ENCODE results near the gene DISC1. TPM values are rescaled to one million over a fixed set of nuclear protein-coding genes. Genes with fewer than 3 reads are reported as not detected.
A peak's percentile ranks its signal among the peaks of the same experiment; 100 is the strongest.

The DISC1 gene
- total RNA-seq, 2 experiments from 2014 or later, result 19.8 to 20.0 TPM

DNA sequence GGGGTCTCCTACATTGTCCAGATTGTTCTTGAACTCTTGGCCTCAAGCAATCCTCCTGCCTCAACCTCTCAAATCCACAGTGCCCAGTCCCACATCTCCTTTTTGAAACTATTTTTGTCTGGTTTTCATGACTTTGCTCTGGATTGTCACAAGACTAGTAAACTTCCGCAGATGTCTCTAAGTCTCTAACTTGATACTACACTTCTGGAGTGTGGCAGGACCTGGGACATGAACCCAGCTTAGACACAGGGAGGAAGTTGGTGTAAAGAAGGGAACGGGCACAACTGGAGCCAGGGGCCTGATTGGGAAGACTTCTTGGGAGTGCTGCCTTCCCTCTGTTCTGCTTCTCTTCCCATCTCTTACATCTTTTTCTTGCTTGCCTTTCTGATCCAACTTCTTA, 16.2 kb upstream of the DISC1 start:
- H3K36me3 Mint-ChIP-seq (ENCODE audit: low read depth), result no peaks in the 10 kb centered on the region
- H3K4me3 Mint-ChIP-seq, result no peak overlapping the region
- H3K9me3 Mint-ChIP-seq, result peaks cover 10% of the 10 kb centered on the region
- peaks cover 43% of the 10 kb centered on the region for H3K4me1 ChIP-seq (ENCODE audit: insufficient read depth, low read length)
- intact Hi-C loops (cut with DNase I, micrococcal nuclease), result no loop called here
- H3K27me3 ChIP-seq (ENCODE audit: control insufficient read depth in 1 of 2, insufficient read depth in 2 of 2, low read length in 2 of 2), result no peaks in the 10 kb centered on the region
- H3K4me3 ChIP-seq (ENCODE audit: low read length), result no peak overlapping the region
- no peaks in the 10 kb centered on the region for H3K9me3 ChIP-seq (ENCODE audit: control insufficient read depth in 1 of 2, insufficient read depth in 1 of 2, low read length in 2 of 2)
- no peak for TF ChIP-seq CTCF (IDR thresholded peaks at IDR 0.05)
- H3K27ac ChIP-seq (ENCODE audit: low read depth in 1 of 2, low read length in 2 of 2), result no peak overlapping the region
- H3K27ac Mint-ChIP-seq, result no peak overlapping the region
- no peak for ATAC-seq (ENCODE audit: poor library complexity)
- ChIA-PET POLR2A (no interaction called here), CTCF (no interaction called here)
- H3K27me3 Mint-ChIP-seq, result no peaks in the 10 kb centered on the region
- peaks cover 53% of the 10 kb centered on the region for H3K4me1 Mint-ChIP-seq (ENCODE audit: low read depth)
- no peaks in the 10 kb centered on the region for H3K36me3 ChIP-seq (ENCODE audit: insufficient read depth, low read length)
- no peak for DNase-seq

GRCh38 chr1:231611111-231611510, 15.5 kb upstream of the DISC1 start:
- peak overlapping the region; percentile 81 for H3K27ac Mint-ChIP-seq
- H3K4me3 Mint-ChIP-seq, result no peak overlapping the region
- no peaks in the 10 kb centered on the region for H3K9me3 ChIP-seq (ENCODE audit: control insufficient read depth in 1 of 2, insufficient read depth in 1 of 2, low read length in 2 of 2)
- no peaks in the 10 kb centered on the region for H3K36me3 Mint-ChIP-seq (ENCODE audit: low read depth)
- CTCF ChIA-PET, result no interaction called here
- intact Hi-C loops (cut with DNase I, micrococcal nuclease), result no loop called here
- no peak overlapping the region for H3K4me3 ChIP-seq (ENCODE audit: low read length)
- H3K27me3 ChIP-seq (ENCODE audit: control insufficient read depth in 1 of 2, insufficient read depth in 2 of 2, low read length in 2 of 2), result no peaks in the 10 kb centered on the region
- H3K27me3 Mint-ChIP-seq, result no peaks in the 10 kb centered on the region
- DNase-seq (no peak), ATAC-seq (ENCODE audit: poor library complexity) (no peak)
- no peaks in the 10 kb centered on the region for H3K36me3 ChIP-seq (ENCODE audit: insufficient read depth, low read length)
- peaks cover 43% of the 10 kb centered on the region for H3K4me1 ChIP-seq (ENCODE audit: insufficient read depth, low read length)
- H3K4me1 Mint-ChIP-seq (ENCODE audit: low read depth), result peaks cover 58% of the 10 kb centered on the region
- no peak overlapping the region for H3K27ac ChIP-seq (ENCODE audit: low read depth in 1 of 2, low read length in 2 of 2)
- peaks cover 10% of the 10 kb centered on the region for H3K9me3 Mint-ChIP-seq
- POLR2A ChIA-PET, result interaction anchor here (1.1 kb wide), 2 partner anchors 8 to 273 kb away, joined by 4 read pairs; partner anchors contain the start of genes EXOC8 and SPRTN
- no peak for TF ChIP-seq CTCF (IDR thresholded peaks at IDR 0.05)

- H3K4me1 Mint-ChIP-seq (ENCODE audit: low read depth), result peaks cover 61% of the 10 kb centered on the region
- no peak overlapping the region for H3K4me3 ChIP-seq (ENCODE audit: low read length)
- ChIA-PET POLR2A (interaction anchor here (1.1 to 2.1 kb wide), 4 partner anchors 8 to 274 kb away, joined by 3 to 21 read pairs (median 4); partner anchors contain the start of genes DISC1, EXOC8 and SPRTN), CTCF (no interaction called here)
- peaks cover 43% of the 10 kb centered on the region for H3K4me1 ChIP-seq (ENCODE audit: insufficient read depth, low read length)
- H3K9me3 Mint-ChIP-seq, result peaks cover 10% of the 10 kb centered on the region
- peak overlapping the region; percentile 72 for H3K4me3 Mint-ChIP-seq
- H3K27me3 Mint-ChIP-seq, result no peaks in the 10 kb centered on the region
- no peaks in the 10 kb centered on the region for H3K27me3 ChIP-seq (ENCODE audit: control insufficient read depth in 1 of 2, insufficient read depth in 2 of 2, low read length in 2 of 2)
- peak overlapping the region; percentile 81 for H3K27ac Mint-ChIP-seq
- H3K9me3 ChIP-seq (ENCODE audit: control insufficient read depth in 1 of 2, insufficient read depth in 1 of 2, low read length in 2 of 2), result no peaks in the 10 kb centered on the region
- DNase-seq (peak in 1 of 14 experiments; percentile 17), ATAC-seq (ENCODE audit: poor library complexity) (no peak)
- H3K36me3 ChIP-seq (ENCODE audit: insufficient read depth, low read length), result no peaks in the 10 kb centered on the region
- H3K27ac ChIP-seq (ENCODE audit: low read depth in 1 of 2, low read length in 2 of 2), result peak overlapping the region; percentile 39 to 80
- intact Hi-C loops (cut with DNase I, micrococcal nuclease), result no loop called here
- no peak for TF ChIP-seq CTCF (IDR thresholded peaks at IDR 0.05)
- H3K36me3 Mint-ChIP-seq (ENCODE audit: low read depth), result no peaks in the 10 kb centered on the region
Measured at GRCh38 chr1:231611851-231612250, 14.7 kb upstream of the DISC1 start.

All from CD4-positive, alpha-beta T cell (primary cell).